Measurements from ENCODE around the gene INS.

The INS gene

DNA sequence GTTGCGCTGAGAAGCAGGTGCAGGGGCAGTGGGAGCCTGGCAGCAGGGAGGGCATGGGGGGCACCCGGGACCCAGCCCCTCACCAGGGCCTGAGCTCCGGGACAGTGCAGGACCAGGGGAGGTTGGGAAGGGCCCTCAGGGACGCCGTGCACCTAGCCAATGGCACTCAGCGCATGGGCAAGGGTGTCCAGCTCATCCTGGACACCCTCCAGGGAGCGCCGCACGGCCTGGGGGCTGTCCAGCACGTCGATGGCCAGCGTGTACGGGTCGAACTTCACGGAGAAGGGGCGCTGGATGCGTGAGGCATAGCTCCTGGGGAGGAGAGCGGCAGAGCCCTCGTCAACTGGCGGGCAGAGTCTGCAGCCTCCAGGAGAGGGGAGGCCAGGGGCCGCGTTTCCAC is 3.1 kb upstream of the INS start:
- DNase-seq: no peak

- DNase-seq: no peak
Observed at GRCh38 chr11:2163428-2163978, 2.5 kb upstream of the INS start.

GRCh38 chr11:2159536-2160413 is 1.2 kb downstream of the INS start:
- DNase-seq: no peak

DNA sequence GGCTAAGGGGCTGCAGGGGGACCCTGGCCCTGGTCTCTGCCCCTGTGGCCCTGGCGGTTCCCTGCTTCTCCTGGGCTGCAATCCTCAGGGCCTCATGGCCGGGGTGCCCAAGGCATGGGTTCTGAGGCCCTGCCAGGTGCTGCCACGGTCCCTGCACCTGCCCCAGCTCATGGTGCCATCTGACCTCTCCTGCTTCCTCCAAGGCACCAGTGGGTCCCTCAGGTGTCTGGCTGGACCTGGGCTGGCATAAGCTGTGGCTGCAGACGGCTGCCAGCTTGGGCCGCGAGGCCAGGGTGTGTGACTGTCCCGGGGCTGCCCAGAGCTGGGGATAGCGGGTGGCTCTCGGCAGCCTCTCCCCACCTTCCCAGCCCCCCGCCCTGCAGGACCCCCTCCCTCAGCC is 2.0 kb downstream of the INS start:
- DNase-seq: no peak

- DNase-seq: no peak
Observed at GRCh38 chr11:2158296-2158737, 2.7 kb downstream of the INS start.

DNA sequence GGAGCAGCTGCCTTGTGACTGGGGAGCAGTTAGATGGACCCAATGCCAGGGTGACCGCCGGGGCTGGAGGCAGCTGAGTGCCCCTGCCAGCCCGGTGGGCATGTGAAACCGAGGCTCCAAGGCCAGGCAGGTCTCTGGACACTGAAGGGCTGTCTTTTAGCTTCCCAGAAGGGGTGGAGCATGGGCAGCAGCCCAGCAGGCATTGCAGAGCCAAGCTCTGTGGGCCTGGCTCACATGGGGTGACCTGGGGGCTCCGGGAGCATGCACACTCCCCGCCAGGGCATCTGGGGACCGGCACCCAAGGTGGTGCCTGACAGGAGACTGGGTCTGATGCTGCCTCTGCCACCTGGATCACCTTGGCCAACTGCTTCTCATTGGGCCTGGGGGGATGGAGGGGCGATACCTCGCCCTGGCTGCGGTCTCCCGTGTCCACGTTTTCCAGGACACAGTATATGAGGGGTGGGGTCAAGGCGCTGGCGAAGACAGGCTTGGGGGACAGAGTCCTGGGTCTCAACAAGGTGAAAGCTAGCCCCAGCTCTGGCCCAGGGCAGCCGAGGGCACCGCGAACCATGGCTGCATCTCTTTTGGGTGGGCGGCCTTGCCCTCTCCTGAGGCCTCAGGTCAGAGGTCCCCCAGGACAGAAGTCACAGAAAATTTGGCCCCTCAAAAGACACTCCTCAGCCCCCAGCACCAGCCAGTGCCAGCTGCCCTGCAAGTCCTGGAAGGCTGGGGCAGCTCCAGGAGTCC is 3.5 kb downstream of the INS start:
- DNase-seq: no peak

GRCh38 chr11:2156416-2157182 is 4.4 kb downstream of the INS start:
- peak; percentile 36 for DNase-seq

- no peak for DNase-seq
Observed at GRCh38 chr11:2155511-2155910, 5.5 kb downstream of the INS start.

GRCh38 chr11:2154889-2155288 is 6.1 kb downstream of the INS start:
- DNase-seq: no peak

- DNase-seq: no peak
Observed at GRCh38 chr11:2154195-2154585, 6.8 kb downstream of the INS start.

GRCh38 chr11:2153581-2154194 is 7.3 kb downstream of the INS start:
- DNase-seq: no peak

GRCh38 chr11:2151500-2152257 is 9.3 kb downstream of the INS start:
- peak; percentile 78 for DNase-seq

DNA sequence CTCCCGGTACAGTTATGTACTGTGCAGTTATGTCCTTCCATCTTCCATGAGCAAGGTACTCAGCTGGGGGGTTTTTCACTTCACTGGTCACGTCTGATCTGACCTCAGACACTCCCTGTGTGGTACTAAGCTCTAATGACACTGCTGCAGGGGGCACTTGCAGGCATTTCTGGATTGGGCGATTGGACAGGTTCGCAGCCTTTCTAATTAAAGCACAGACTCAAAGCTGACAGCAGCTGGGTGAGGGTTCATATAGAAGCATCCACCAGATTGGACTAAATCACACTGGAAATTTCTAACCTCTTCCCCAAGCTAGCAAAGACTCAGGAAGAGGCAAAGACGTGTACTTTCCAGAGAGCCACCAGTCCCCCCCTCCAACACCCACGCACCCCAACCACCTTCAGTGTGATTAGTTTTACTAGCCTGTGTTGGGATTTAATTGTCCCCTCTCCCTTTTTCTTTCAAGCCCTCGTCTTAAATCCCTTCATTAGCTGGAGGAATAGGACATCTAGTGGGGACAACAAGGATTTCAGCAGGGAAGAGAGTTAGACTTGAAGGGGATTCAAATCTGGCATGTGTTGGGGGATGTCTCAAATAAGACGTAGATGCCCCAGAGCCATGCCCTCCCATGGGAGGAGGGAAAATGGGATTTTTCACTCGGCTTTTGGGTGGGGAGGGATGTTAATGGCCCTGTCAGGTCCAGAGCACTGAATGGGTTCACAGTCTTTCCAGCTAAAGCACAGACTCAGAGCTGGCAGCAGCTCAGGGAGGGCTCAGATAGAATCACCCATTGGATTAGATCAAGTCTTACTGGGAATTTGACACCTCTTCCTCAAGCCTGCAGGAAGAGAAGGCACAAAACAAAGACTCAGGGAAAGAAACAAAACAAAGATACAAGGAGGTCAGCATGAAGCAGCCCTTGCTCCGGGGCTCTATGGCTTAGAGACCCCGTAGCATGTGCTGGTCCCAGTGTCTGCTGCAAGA is 10.9 kb downstream of the INS start:
- no peak for DNase-seq

GRCh38 chr11:2149460-2149859 is 11.5 kb downstream of the INS start:
- no peak for DNase-seq

- no peak for DNase-seq
Observed at GRCh38 chr11:2148595-2148994, 12.4 kb downstream of the INS start.

DNA sequence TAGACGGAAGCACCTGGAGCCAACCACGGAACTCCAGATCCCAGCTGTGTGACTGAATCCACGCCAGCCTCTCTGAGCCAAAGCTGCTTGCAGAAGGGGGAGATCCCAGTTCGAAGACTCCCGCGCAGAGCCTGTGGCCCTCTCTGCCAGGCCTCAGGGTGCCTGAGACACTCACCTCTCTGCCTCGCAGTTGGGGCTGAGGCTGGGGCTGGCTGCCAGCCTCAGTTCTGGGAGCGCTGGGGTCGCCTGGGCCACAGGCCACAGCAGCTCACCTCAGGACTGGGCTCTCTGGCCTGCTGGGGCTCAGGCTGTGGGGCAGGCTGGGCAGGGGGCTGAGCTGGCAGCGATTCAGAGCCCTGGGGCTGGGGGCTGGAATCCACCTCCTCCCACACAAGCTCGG is 13.6 kb downstream of the INS start:
- DNase-seq: no peak

DNA sequence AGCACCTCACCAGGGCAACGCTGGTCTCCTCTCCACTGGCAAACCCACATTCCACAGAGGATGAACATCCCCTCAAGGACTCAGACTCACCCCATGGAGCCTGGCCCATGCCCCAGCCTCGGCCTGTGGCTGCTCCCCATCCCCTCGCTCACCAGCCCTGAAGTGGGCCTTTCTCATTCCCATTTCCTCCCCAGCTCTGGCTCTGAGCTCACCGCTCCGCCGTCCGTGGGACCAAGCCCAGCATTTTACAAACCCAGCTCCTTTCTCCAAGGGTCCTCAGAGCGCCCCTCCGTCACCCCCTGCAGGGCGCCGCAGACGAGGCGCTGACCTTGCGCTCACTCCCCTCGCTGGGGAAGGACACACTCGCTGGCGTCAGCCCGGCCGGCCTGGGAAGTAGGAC is 15.0 kb downstream of the INS start:
- DNase-seq: no peak

- DNase-seq: no peak
Observed at GRCh38 chr11:2144544-2145248, 16.3 kb downstream of the INS start.

GRCh38 chr11:2143799-2144543 is 17.0 kb downstream of the INS start:
- no peak for DNase-seq
